Stimulated activated memory B cell treated with anti-CD40 and anti-IgM and Interleukin-4, amounts not matched to agents 10 μg/mL and 1 μg/mL and 100 μg/mL, for 72 hours (primary cell): ENCODE results near the gene ROBO4.
A peak's percentile ranks its signal among the peaks of the same experiment; 100 is the strongest.

Source experiments
- ATAC-seq: fragments of 150-1000 bp; cut with Tn5 transposase; 2 replicates; pipeline ENCODE4 v1.10.0; 2021
- H3K27ac Mint-ChIP-seq: one replicate; pipeline ENCODE4 v1.8.0; 2022; ENCODE audit warnings: mild to moderate bottlenecking, mixed read lengths
- H3K27me3 Mint-ChIP-seq: one replicate; pipeline ENCODE4 v1.8.0; 2022; ENCODE audit warnings: mixed read lengths
- H3K36me3 Mint-ChIP-seq: one replicate; pipeline ENCODE4 v1.8.0; 2022; ENCODE audit warnings: mixed read lengths
- H3K4me1 Mint-ChIP-seq: one replicate; pipeline ENCODE4 v1.8.0; 2022; ENCODE audit warnings: mixed read lengths
- H3K4me3 Mint-ChIP-seq: one replicate; pipeline ENCODE4 v1.8.0; 2022; ENCODE audit warnings: mild to moderate bottlenecking, moderate library complexity, mixed read lengths
- H3K9me3 Mint-ChIP-seq: one replicate; pipeline ENCODE4 v1.8.0; 2022; ENCODE audit warnings: mixed read lengths

ROBO4 gene

GRCh38 chr11:124886476-124886875 is 11.2 kb downstream of the ROBO4 start:
- Mint-ChIP-seq H3K27me3 (peaks cover 50% of the 10 kb centered on the region), H3K4me1 (no peaks in the 10 kb centered on the region), H3K36me3 (no peaks in the 10 kb centered on the region), H3K27ac (no peak overlapping the region), H3K9me3 (no peaks in the 10 kb centered on the region), H3K4me3 (no peak overlapping the region)
- no peak for ATAC-seq

GRCh38 chr11:124884869-124885479 is 12.7 kb downstream of the ROBO4 start:
- Mint-ChIP-seq H3K4me3 (no peak overlapping the region), H3K4me1 (no peaks in the 10 kb centered on the region), H3K27me3 (peaks cover 57% of the 10 kb centered on the region), H3K9me3 (no peaks in the 10 kb centered on the region), H3K36me3 (no peaks in the 10 kb centered on the region), H3K27ac (no peak overlapping the region)
- no peak for ATAC-seq

GRCh38 chr11:124884340-124884739 is 13.3 kb downstream of the ROBO4 start:
- H3K4me1 Mint-ChIP-seq = no peaks in the 10 kb centered on the region
- no peaks in the 10 kb centered on the region for H3K36me3 Mint-ChIP-seq
- no peak overlapping the region for H3K4me3 Mint-ChIP-seq
- H3K27ac Mint-ChIP-seq = no peak overlapping the region
- no peak for ATAC-seq
- peaks cover 62% of the 10 kb centered on the region for H3K27me3 Mint-ChIP-seq
- no peaks in the 10 kb centered on the region for H3K9me3 Mint-ChIP-seq

GRCh38 chr11:124882339-124883071 is 15.2 kb downstream of the ROBO4 start:
- Mint-ChIP-seq H3K9me3 (no peaks in the 10 kb centered on the region), H3K36me3 (no peaks in the 10 kb centered on the region), H3K27ac (no peak overlapping the region), H3K4me3 (no peak overlapping the region), H3K27me3 (peaks cover 71% of the 10 kb centered on the region), H3K4me1 (peaks cover 6% of the 10 kb centered on the region)
- no peak for ATAC-seq

- no peak for ATAC-seq
- H3K36me3 Mint-ChIP-seq = no peaks in the 10 kb centered on the region
- no peak overlapping the region for H3K4me3 Mint-ChIP-seq
- peaks cover 70% of the 10 kb centered on the region for H3K27me3 Mint-ChIP-seq
- H3K4me1 Mint-ChIP-seq = peaks cover 14% of the 10 kb centered on the region
- H3K9me3 Mint-ChIP-seq = no peaks in the 10 kb centered on the region
- no peak overlapping the region for H3K27ac Mint-ChIP-seq
These were observed 16.7 kb downstream of the ROBO4 start for GRCh38 chr11:124880958-124881357.

GRCh38 chr11:124880290-124880611 is 17.4 kb downstream of the ROBO4 start:
- Mint-ChIP-seq H3K4me3 (no peak overlapping the region), H3K36me3 (no peaks in the 10 kb centered on the region), H3K27me3 (peaks cover 70% of the 10 kb centered on the region), H3K27ac (no peak overlapping the region), H3K4me1 (peaks cover 18% of the 10 kb centered on the region), H3K9me3 (no peaks in the 10 kb centered on the region)
- ATAC-seq = no peak

GRCh38 chr11:124879493-124880289 is 18.0 kb downstream of the ROBO4 start:
- no peaks in the 10 kb centered on the region for H3K36me3 Mint-ChIP-seq
- H3K9me3 Mint-ChIP-seq = no peaks in the 10 kb centered on the region
- H3K27ac Mint-ChIP-seq = no peak overlapping the region
- no peak overlapping the region for H3K4me3 Mint-ChIP-seq
- H3K4me1 Mint-ChIP-seq = peaks cover 19% of the 10 kb centered on the region
- ATAC-seq = no peak
- H3K27me3 Mint-ChIP-seq = peaks cover 71% of the 10 kb centered on the region

GRCh38 chr11:124878759-124879492 is 18.7 kb downstream of the ROBO4 start:
- Mint-ChIP-seq H3K4me3 (no peak overlapping the region), H3K27ac (no peak overlapping the region), H3K27me3 (peaks cover 71% of the 10 kb centered on the region)

GRCh38 chr11:124877910-124878758 is 19.5 kb downstream of the ROBO4 start:
- Mint-ChIP-seq H3K27me3 (peaks cover 73% of the 10 kb centered on the region), H3K9me3 (no peaks in the 10 kb centered on the region), H3K4me1 (peaks cover 19% of the 10 kb centered on the region), H3K36me3 (no peaks in the 10 kb centered on the region), H3K4me3 (peak overlapping the region; percentile 24), H3K27ac (no peak overlapping the region)
- no peak for ATAC-seq

More at GRCh38 chr11:124878759-124879492, 18.7 kb downstream of the ROBO4 start:
- Mint-ChIP-seq H3K4me1 (peaks cover 19% of the 10 kb centered on the region), H3K36me3 (no peaks in the 10 kb centered on the region), H3K9me3 (no peaks in the 10 kb centered on the region)
- no peak for ATAC-seq

GRCh38 chr11:124877631-124877909 is 20.1 kb downstream of the ROBO4 start:
- Mint-ChIP-seq H3K4me3 (peak overlapping the region; percentile 77), H3K27ac (no peak overlapping the region), H3K4me1 (peaks cover 19% of the 10 kb centered on the region), H3K27me3 (peaks cover 78% of the 10 kb centered on the region), H3K9me3 (no peaks in the 10 kb centered on the region), H3K36me3 (no peaks in the 10 kb centered on the region)
- ATAC-seq = no peak

- Mint-ChIP-seq H3K27ac (no peak overlapping the region), H3K36me3 (no peaks in the 10 kb centered on the region), H3K4me3 (peak overlapping the region; percentile 77), H3K9me3 (no peaks in the 10 kb centered on the region), H3K4me1 (peaks cover 19% of the 10 kb centered on the region), H3K27me3 (peaks cover 84% of the 10 kb centered on the region)
- no peak for ATAC-seq
These were observed 20.6 kb downstream of the ROBO4 start for GRCh38 chr11:124876818-124877630.

GRCh38 chr11:124875943-124876817 is 21.5 kb downstream of the ROBO4 start:
- H3K4me1 Mint-ChIP-seq = peaks cover 19% of the 10 kb centered on the region
- peaks cover 85% of the 10 kb centered on the region for H3K27me3 Mint-ChIP-seq
- peak; percentile 80 for ATAC-seq
- H3K36me3 Mint-ChIP-seq = no peaks in the 10 kb centered on the region
- H3K4me3 Mint-ChIP-seq = peak overlapping the region; percentile 77
- no peak overlapping the region for H3K27ac Mint-ChIP-seq
- H3K9me3 Mint-ChIP-seq = no peaks in the 10 kb centered on the region

- peak overlapping the region; percentile 61 for H3K4me3 Mint-ChIP-seq
- no peaks in the 10 kb centered on the region for H3K9me3 Mint-ChIP-seq
- H3K4me1 Mint-ChIP-seq = peaks cover 19% of the 10 kb centered on the region
- peaks cover 89% of the 10 kb centered on the region for H3K27me3 Mint-ChIP-seq
- no peak for ATAC-seq
- H3K36me3 Mint-ChIP-seq = no peaks in the 10 kb centered on the region
- H3K27ac Mint-ChIP-seq = no peak overlapping the region
These were observed 22.3 kb downstream of the ROBO4 start for GRCh38 chr11:124875401-124875800.
